Measurements from ENCODE around the gene PIP5KL1. TPM values are rescaled to one million over a fixed set of nuclear protein-coding genes. Genes with fewer than 3 reads are reported as not detected.

The PIP5KL1 gene
- total RNA-seq, 1 donor from 2014 or later = 4.3 TPM

- DNase-seq (ENCODE audit: low spot score) = no peak
- Mint-ChIP-seq H3K27ac (ENCODE audit: unreplicated experiment) (peak overlapping the region; percentile 5), H3K4me1 (ENCODE audit: low read depth) (peaks cover 38% of the 10 kb centered on the region), H3K27me3 (ENCODE audit: low read depth) (no peaks in the 10 kb centered on the region), H3K9me3 (ENCODE audit: low read depth) (no peaks in the 10 kb centered on the region), H3K36me3 (ENCODE audit: low read depth) (peaks cover 11% of the 10 kb centered on the region), H3K4me3 (ENCODE audit: unreplicated experiment) (no peak overlapping the region)
- TF ChIP-seq CTCF (IDR thresholded peaks at IDR 0.05) = no peak
Observed at GRCh38 chr9:127874301-127875221, 56.0 kb downstream of the PIP5KL1 start.

- DNase-seq (ENCODE audit: low spot score) = no peak
- peaks cover 11% of the 10 kb centered on the region for H3K36me3 Mint-ChIP-seq (ENCODE audit: low read depth)
- H3K4me1 Mint-ChIP-seq (ENCODE audit: low read depth) = peaks cover 38% of the 10 kb centered on the region
- no peak for TF ChIP-seq CTCF (IDR thresholded peaks at IDR 0.05)
- H3K9me3 Mint-ChIP-seq (ENCODE audit: low read depth) = no peaks in the 10 kb centered on the region
- H3K27ac Mint-ChIP-seq (ENCODE audit: unreplicated experiment) = no peak overlapping the region
- no peaks in the 10 kb centered on the region for H3K27me3 Mint-ChIP-seq (ENCODE audit: low read depth)
- no peak overlapping the region for H3K4me3 Mint-ChIP-seq (ENCODE audit: unreplicated experiment)
Observed at GRCh38 chr9:127873886-127874285, 56.7 kb downstream of the PIP5KL1 start.

GRCh38 chr9:127873223-127873691, 57.3 kb downstream of the PIP5KL1 start:
- H3K4me3 Mint-ChIP-seq (ENCODE audit: unreplicated experiment) = no peak overlapping the region

GRCh38 chr9:127872369-127873222, 58.0 kb downstream of the PIP5KL1 start:
- no peaks in the 10 kb centered on the region for H3K9me3 Mint-ChIP-seq (ENCODE audit: low read depth)
- no peaks in the 10 kb centered on the region for H3K27me3 Mint-ChIP-seq (ENCODE audit: low read depth)
- peaks cover 16% of the 10 kb centered on the region for H3K36me3 Mint-ChIP-seq (ENCODE audit: low read depth)
- peaks cover 30% of the 10 kb centered on the region for H3K4me1 Mint-ChIP-seq (ENCODE audit: low read depth)
- H3K27ac Mint-ChIP-seq (ENCODE audit: unreplicated experiment) = no peak overlapping the region
- no peak overlapping the region for H3K4me3 Mint-ChIP-seq (ENCODE audit: unreplicated experiment)
- TF ChIP-seq CTCF (IDR thresholded peaks at IDR 0.05) = no peak
- DNase-seq (ENCODE audit: low spot score) = no peak

More at GRCh38 chr9:127873223-127873691, 57.3 kb downstream of the PIP5KL1 start:
- Mint-ChIP-seq H3K9me3 (ENCODE audit: low read depth) (no peaks in the 10 kb centered on the region), H3K4me1 (ENCODE audit: low read depth) (peaks cover 36% of the 10 kb centered on the region), H3K36me3 (ENCODE audit: low read depth) (peaks cover 15% of the 10 kb centered on the region), H3K27me3 (ENCODE audit: low read depth) (no peaks in the 10 kb centered on the region), H3K27ac (ENCODE audit: unreplicated experiment) (no peak overlapping the region)
- DNase-seq (ENCODE audit: low spot score) = no peak
- TF ChIP-seq CTCF (IDR thresholded peaks at IDR 0.05) = no peak

GRCh38 chr9:127871531-127871930, 59.0 kb downstream of the PIP5KL1 start:
- H3K4me1 Mint-ChIP-seq (ENCODE audit: low read depth) = peaks cover 23% of the 10 kb centered on the region
- no peak for DNase-seq (ENCODE audit: low spot score)
- H3K36me3 Mint-ChIP-seq (ENCODE audit: low read depth) = peaks cover 16% of the 10 kb centered on the region
- no peaks in the 10 kb centered on the region for H3K27me3 Mint-ChIP-seq (ENCODE audit: low read depth)
- no peaks in the 10 kb centered on the region for H3K9me3 Mint-ChIP-seq (ENCODE audit: low read depth)
- TF ChIP-seq CTCF (IDR thresholded peaks at IDR 0.05) = no peak
- H3K27ac Mint-ChIP-seq (ENCODE audit: unreplicated experiment) = no peak overlapping the region
- no peak overlapping the region for H3K4me3 Mint-ChIP-seq (ENCODE audit: unreplicated experiment)
